Natural killer cell (primary cell): ENCODE results near the gene RUBCN. TPM values are rescaled to one million over a fixed set of nuclear protein-coding genes. Genes with fewer than 3 reads are reported as not detected.

ENCODE experiments used
- ATAC-seq, 3 donors: fragments of 150-1000 bp in 2 of 3; fragments of 200-7000 bp in 1 of 3; cut with Tn5 transposase; 1 replicate in 1 of 3; 2 replicates in 2 of 3; pipeline ENCODE4 v1.10.0; 2021; ENCODE audit warnings: mild to moderate bottlenecking in 2 of 3, moderate library complexity in 2 of 3
- DNase-seq, 2 donors: peaks; one replicate each; pipeline versions ENCODE4 v3.0.0 to v3.0.0-alpha.2; 2013 to 2021; ENCODE audit warnings: mixed read lengths in 1 of 2
- H3K27ac ChIP-seq: one replicate; pipeline ENCODE4 v1.5.1; 2013; ENCODE audit warnings: mild to moderate bottlenecking, low read length
- H3K27me3 ChIP-seq: one replicate; pipeline ENCODE4 v1.6.1; 2013; ENCODE audit warnings: low read length; ENCODE audit not compliant: control insufficient read depth, insufficient read depth
- H3K36me3 ChIP-seq: one replicate; pipeline ENCODE4 v1.6.1; 2013; ENCODE audit warnings: low read length; ENCODE audit not compliant: control insufficient read depth, insufficient read depth
- H3K4me1 ChIP-seq: one replicate; pipeline ENCODE4 v1.6.1; 2013; ENCODE audit warnings: low read length; ENCODE audit not compliant: control insufficient read depth, insufficient read depth
- H3K4me3 ChIP-seq: one replicate; pipeline ENCODE4 v1.5.1; 2013; ENCODE audit warnings: low read length
- H3K9me3 ChIP-seq: one replicate; pipeline ENCODE4 v1.6.1; 2013; ENCODE audit warnings: low read length; ENCODE audit not compliant: control insufficient read depth, insufficient read depth
- H3K27ac Mint-ChIP-seq, 2 donors: one replicate each; pipeline ENCODE4 v1.8.0; 2022; ENCODE audit warnings: mild to moderate bottlenecking in 2 of 2, mixed read lengths in 2 of 2, moderate library complexity in 1 of 2
- H3K27me3 Mint-ChIP-seq, 2 donors: one replicate each; pipeline ENCODE4 v1.8.0; 2022; ENCODE audit warnings: low read depth in 2 of 2, mixed read lengths in 2 of 2
- H3K36me3 Mint-ChIP-seq: one replicate; pipeline ENCODE4 v1.8.0; 2022; ENCODE audit warnings: mixed read lengths
- H3K4me1 Mint-ChIP-seq, 2 donors: one replicate each; pipeline ENCODE4 v1.8.0; 2022; ENCODE audit warnings: mixed read lengths in 2 of 2
- H3K4me3 Mint-ChIP-seq: one replicate; pipeline ENCODE4 v1.8.0; 2022; ENCODE audit warnings: mild to moderate bottlenecking, moderate library complexity, mixed read lengths
- H3K9me3 Mint-ChIP-seq, 2 donors: one replicate each; pipeline ENCODE4 v1.8.0; 2022; ENCODE audit warnings: mixed read lengths in 2 of 2
- WGBS: methylation state at CpG from one replicate; pipeline ENCODE4 v1.1.7; 2013; ENCODE audit warnings: missing lambda C conversion rate; ENCODE audit not compliant: insufficient coverage; 5-methylcytosine and 5-hydroxymethylcytosine counted together
- intact Hi-C: fragments of 100-400 bp; cut with micrococcal nuclease; formaldehyde crosslinking; loops from one replicate; pipeline ENCODE4 v1.14.2; 2022
- total RNA-seq, 4 donors: library from RNA; stranded (reverse); fragments of 120-200 nt in 1 of 4; gene quantifications; one replicate each; pipeline versions ENCODE4 v1.2.3 to v1.2.4, GENCODE V29; 2013 to 2022
- TF ChIP-seq, protein P1 (sequence below): fragments of 200-600 bp; IDR thresholded peaks from one replicate; pipeline ENCODE4 v1.8.0; 2022; ENCODE audit warnings: antibody characterized with exemption

The RUBCN gene
- total RNA-seq, 3 donors from 2014 or later (not counting 1 experiment from before 2014, with no cell fraction given): 51.2 to 58.5 (median 57.6) TPM

GRCh38 chr3:197675951-197676350, 60.8 kb downstream of the RUBCN start:
- H3K36me3 ChIP-seq: peaks cover 29% of the 10 kb centered on the region
- TF ChIP-seq, protein P1, sequence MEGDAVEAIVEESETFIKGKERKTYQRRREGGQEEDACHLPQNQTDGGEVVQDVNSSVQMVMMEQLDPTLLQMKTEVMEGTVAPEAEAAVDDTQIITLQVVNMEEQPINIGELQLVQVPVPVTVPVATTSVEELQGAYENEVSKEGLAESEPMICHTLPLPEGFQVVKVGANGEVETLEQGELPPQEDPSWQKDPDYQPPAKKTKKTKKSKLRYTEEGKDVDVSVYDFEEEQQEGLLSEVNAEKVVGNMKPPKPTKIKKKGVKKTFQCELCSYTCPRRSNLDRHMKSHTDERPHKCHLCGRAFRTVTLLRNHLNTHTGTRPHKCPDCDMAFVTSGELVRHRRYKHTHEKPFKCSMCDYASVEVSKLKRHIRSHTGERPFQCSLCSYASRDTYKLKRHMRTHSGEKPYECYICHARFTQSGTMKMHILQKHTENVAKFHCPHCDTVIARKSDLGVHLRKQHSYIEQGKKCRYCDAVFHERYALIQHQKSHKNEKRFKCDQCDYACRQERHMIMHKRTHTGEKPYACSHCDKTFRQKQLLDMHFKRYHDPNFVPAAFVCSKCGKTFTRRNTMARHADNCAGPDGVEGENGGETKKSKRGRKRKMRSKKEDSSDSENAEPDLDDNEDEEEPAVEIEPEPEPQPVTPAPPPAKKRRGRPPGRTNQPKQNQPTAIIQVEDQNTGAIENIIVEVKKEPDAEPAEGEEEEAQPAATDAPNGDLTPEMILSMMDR: no peak
- WGBS: 97% methylated on average over 11 of the region's 11 CpGs
- no peaks in the 10 kb centered on the region for H3K4me1 ChIP-seq
- H3K27ac ChIP-seq: no peak overlapping the region
- DNase-seq (no peak), ATAC-seq (no peak)
- Mint-ChIP-seq H3K36me3 (no peaks in the 10 kb centered on the region), H3K4me1 (peaks cover 5% of the 10 kb centered on the region in 2 donors), H3K27me3 (no peaks in the 10 kb centered on the region), H3K9me3 (no peaks in the 10 kb centered on the region), H3K4me3 (no peak overlapping the region), H3K27ac (no peak overlapping the region)
- no peaks in the 10 kb centered on the region for H3K9me3 ChIP-seq
- intact Hi-C loops: no loop called here
- no peaks in the 10 kb centered on the region for H3K27me3 ChIP-seq
- H3K4me3 ChIP-seq: no peak overlapping the region

GRCh38 chr3:197675563-197675860, 61.2 kb downstream of the RUBCN start:
- Histone ChIP-seq H3K9me3 (no peaks in the 10 kb centered on the region), H3K36me3 (peaks cover 26% of the 10 kb centered on the region), H3K4me1 (no peaks in the 10 kb centered on the region), H3K27me3 (no peaks in the 10 kb centered on the region), H3K27ac (no peak overlapping the region), H3K4me3 (no peak overlapping the region)
- Mint-ChIP-seq H3K4me1 (peaks cover 5% of the 10 kb centered on the region in 2 donors), H3K4me3 (no peak overlapping the region), H3K36me3 (no peaks in the 10 kb centered on the region), H3K27me3 (no peaks in the 10 kb centered on the region), H3K27ac (no peak overlapping the region), H3K9me3 (no peaks in the 10 kb centered on the region)
- ATAC-seq: no peak
- TF ChIP-seq, protein P1: no peak
- 98% methylated on average over 9 of the region's 9 CpGs for WGBS
- no peak for DNase-seq
- intact Hi-C loops: no loop called here

- DNase-seq (no peak), ATAC-seq (no peak)
- Histone ChIP-seq H3K27me3 (no peaks in the 10 kb centered on the region), H3K4me3 (no peak overlapping the region), H3K4me1 (no peaks in the 10 kb centered on the region), H3K9me3 (no peaks in the 10 kb centered on the region), H3K27ac (no peak overlapping the region), H3K36me3 (peaks cover 24% of the 10 kb centered on the region)
- intact Hi-C loops: no loop called here
- WGBS: 87% methylated on average over 29 of the region's 29 CpGs
- no peaks in the 10 kb centered on the region for H3K9me3 Mint-ChIP-seq
- H3K27me3 Mint-ChIP-seq: no peaks in the 10 kb centered on the region
- TF ChIP-seq, protein P1: no peak
- H3K4me1 Mint-ChIP-seq: peaks cover 5% of the 10 kb centered on the region in 2 donors
- no peak overlapping the region for H3K27ac Mint-ChIP-seq
- no peak overlapping the region for H3K4me3 Mint-ChIP-seq
- no peaks in the 10 kb centered on the region for H3K36me3 Mint-ChIP-seq
These were observed 61.8 kb downstream of the RUBCN start for GRCh38 chr3:197674741-197675562.

DNA sequence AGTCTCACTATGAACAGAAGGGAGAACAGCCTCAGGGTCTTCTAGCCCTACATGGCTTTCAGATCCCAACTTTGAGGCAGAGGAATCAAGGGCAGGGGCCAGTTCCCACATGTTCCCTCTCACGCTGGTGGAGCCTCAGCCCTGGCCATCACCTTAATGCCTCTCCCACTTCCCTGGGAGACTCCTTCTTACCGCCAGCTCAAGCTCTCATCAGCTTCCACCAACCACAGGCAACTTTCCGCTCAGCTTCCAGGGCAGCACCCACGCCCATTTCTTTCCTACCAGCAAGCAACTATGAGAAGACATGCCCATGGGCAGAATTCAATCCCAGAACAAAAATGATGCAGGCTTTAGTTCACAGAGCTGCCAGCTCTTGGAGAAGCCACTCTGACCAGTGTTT, 63.5 kb downstream of the RUBCN start:
- H3K4me3 Mint-ChIP-seq: no peak overlapping the region
- no peaks in the 10 kb centered on the region for H3K27me3 Mint-ChIP-seq
- intact Hi-C loops: no loop called here
- no peaks in the 10 kb centered on the region for H3K4me1 ChIP-seq
- 96% methylated on average over 4 of the region's 4 CpGs for WGBS
- no peak for DNase-seq
- no peak overlapping the region for H3K27ac ChIP-seq
- H3K27me3 ChIP-seq: no peaks in the 10 kb centered on the region
- H3K27ac Mint-ChIP-seq: peak overlapping the region; percentile 18 to 30
- peaks cover 3 to 5% of the 10 kb centered on the region in 2 donors for H3K4me1 Mint-ChIP-seq
- no peaks in the 10 kb centered on the region for H3K36me3 Mint-ChIP-seq
- H3K9me3 Mint-ChIP-seq: no peaks in the 10 kb centered on the region
- TF ChIP-seq, protein P1: no peak
- H3K4me3 ChIP-seq: no peak overlapping the region
- H3K36me3 ChIP-seq: peaks cover 24% of the 10 kb centered on the region
- no peak for ATAC-seq
- no peaks in the 10 kb centered on the region for H3K9me3 ChIP-seq
